ENCODE measurements around the gene MDH2. TPM values are rescaled to one million over a fixed set of nuclear protein-coding genes. Genes with fewer than 3 reads are reported as not detected.

The MDH2 gene
- total and polyA plus RNA-seq, 2 experiments from 2014 or later: 150 to 180 TPM

- Histone ChIP-seq H3K4me3 (no peak overlapping the region), H3K27me3 (ENCODE audit: insufficient read depth) (no peaks in the 10 kb centered on the region), H3K36me3 (ENCODE audit: insufficient read depth) (no peaks in the 10 kb centered on the region; the same call in 1 of the 2 replicates), H3K79me2 (replicated peaks; ENCODE audit: insufficient read depth) (no peaks in the 10 kb centered on the region), H3K4me2 (no peak overlapping the region), H3K4me1 (ENCODE audit: insufficient read depth) (no peaks in the 10 kb centered on the region), H3K27ac (ENCODE audit: low read depth) (no peak overlapping the region), H3F3A (replicated peaks; ENCODE audit: low read depth) (no peaks in the 10 kb centered on the region), H2AFZ (no peak overlapping the region), H4K20me1 (replicated peaks; ENCODE audit: insufficient read depth) (no peaks in the 10 kb centered on the region; the same call in 1 of the 2 replicates), H3K9me2 (ENCODE audit: insufficient read depth) (no peaks in the 10 kb centered on the region)
- DNase-seq (ENCODE audit: low spot score) (no peak), ATAC-seq (no peak)
- TF ChIP-seq STAT1 (IDR thresholded peaks at IDR 0.05; ENCODE audit: unreplicated experiment) (no peak), JUNB (IDR thresholded peaks at IDR 0.05; ENCODE audit: unreplicated experiment) (no peak), CREB1 (CRISPR knock-in tag; IDR thresholded peaks at IDR 0.05; ENCODE audit: low read depth) (no peak), EZH2phosphoT487 (IDR thresholded peaks at IDR 0.05; ENCODE audit: unreplicated experiment) (no peak), EZH2 (IDR thresholded peaks at IDR 0.05; ENCODE audit: low read depth, unreplicated experiment) (no peak), ZNF114 (CRISPR knock-in tag; IDR thresholded peaks at IDR 0.05) (no peak), ZNF331 (CRISPR knock-in tag; IDR thresholded peaks at IDR 0.05; ENCODE audit: low read depth) (no peak), CTCF (conservative IDR thresholded peaks at IDR 0.05; ENCODE audit: low read depth in 2 of 2) (no peak), POLR2AphosphoS5 (IDR thresholded peaks at IDR 0.05; ENCODE audit: low read depth) (no peak), NANOG (IDR thresholded peaks at IDR 0.05; ENCODE audit: borderline replicate concordance) (no peak), ETS1 (IDR thresholded peaks at IDR 0.05) (no peak)
- TF ChIP-seq, protein P1, sequence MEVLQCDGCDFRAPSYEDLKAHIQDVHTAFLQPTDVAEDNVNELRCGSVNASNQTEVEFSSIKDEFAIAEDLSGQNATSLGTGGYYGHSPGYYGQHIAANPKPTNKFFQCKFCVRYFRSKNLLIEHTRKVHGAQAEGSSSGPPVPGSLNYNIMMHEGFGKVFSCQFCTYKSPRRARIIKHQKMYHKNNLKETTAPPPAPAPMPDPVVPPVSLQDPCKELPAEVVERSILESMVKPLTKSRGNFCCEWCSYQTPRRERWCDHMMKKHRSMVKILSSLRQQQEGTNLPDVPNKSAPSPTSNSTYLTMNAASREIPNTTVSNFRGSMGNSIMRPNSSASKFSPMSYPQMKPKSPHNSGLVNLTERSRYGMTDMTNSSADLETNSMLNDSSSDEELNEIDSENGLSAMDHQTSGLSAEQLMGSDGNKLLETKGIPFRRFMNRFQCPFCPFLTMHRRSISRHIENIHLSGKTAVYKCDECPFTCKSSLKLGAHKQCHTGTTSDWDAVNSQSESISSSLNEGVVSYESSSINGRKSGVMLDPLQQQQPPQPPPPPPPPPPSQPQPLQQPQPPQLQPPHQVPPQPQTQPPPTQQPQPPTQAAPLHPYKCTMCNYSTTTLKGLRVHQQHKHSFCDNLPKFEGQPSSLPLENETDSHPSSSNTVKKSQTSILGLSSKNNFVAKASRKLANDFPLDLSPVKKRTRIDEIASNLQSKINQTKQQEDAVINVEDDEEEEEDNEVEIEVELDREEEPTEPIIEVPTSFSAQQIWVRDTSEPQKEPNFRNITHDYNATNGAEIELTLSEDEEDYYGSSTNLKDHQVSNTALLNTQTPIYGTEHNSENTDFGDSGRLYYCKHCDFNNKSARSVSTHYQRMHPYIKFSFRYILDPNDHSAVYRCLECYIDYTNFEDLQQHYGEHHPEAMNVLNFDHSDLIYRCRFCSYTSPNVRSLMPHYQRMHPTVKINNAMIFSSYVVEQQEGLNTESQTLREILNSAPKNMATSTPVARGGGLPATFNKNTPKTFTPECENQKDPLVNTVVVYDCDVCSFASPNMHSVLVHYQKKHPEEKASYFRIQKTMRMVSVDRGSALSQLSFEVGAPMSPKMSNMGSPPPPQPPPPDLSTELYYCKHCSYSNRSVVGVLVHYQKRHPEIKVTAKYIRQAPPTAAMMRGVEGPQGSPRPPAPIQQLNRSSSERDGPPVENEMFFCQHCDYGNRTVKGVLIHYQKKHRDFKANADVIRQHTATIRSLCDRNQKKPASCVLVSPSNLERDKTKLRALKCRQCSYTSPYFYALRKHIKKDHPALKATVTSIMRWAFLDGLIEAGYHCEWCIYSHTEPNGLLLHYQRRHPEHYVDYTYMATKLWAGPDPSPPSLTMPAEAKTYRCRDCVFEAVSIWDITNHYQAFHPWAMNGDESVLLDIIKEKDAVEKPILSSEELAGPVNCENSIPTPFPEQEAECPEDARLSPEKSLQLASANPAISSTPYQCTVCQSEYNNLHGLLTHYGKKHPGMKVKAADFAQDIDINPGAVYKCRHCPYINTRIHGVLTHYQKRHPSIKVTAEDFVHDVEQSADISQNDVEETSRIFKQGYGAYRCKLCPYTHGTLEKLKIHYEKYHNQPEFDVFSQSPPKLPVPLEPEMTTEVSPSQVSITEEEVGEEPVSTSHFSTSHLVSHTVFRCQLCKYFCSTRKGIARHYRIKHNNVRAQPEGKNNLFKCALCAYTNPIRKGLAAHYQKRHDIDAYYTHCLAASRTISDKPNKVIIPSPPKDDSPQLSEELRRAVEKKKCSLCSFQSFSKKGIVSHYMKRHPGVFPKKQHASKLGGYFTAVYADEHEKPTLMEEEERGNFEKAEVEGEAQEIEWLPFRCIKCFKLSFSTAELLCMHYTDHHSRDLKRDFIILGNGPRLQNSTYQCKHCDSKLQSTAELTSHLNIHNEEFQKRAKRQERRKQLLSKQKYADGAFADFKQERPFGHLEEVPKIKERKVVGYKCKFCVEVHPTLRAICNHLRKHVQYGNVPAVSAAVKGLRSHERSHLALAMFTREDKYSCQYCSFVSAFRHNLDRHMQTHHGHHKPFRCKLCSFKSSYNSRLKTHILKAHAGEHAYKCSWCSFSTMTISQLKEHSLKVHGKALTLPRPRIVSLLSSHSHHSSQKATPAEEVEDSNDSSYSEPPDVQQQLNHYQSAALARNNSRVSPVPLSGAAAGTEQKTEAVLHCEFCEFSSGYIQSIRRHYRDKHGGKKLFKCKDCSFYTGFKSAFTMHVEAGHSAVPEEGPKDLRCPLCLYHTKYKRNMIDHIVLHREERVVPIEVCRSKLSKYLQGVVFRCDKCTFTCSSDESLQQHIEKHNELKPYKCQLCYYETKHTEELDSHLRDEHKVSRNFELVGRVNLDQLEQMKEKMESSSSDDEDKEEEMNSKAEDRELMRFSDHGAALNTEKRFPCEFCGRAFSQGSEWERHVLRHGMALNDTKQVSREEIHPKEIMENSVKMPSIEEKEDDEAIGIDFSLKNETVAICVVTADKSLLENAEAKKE (CRISPR knock-in tag; IDR thresholded peaks at IDR 0.05): no peak
- TF ChIP-seq, protein P2, sequence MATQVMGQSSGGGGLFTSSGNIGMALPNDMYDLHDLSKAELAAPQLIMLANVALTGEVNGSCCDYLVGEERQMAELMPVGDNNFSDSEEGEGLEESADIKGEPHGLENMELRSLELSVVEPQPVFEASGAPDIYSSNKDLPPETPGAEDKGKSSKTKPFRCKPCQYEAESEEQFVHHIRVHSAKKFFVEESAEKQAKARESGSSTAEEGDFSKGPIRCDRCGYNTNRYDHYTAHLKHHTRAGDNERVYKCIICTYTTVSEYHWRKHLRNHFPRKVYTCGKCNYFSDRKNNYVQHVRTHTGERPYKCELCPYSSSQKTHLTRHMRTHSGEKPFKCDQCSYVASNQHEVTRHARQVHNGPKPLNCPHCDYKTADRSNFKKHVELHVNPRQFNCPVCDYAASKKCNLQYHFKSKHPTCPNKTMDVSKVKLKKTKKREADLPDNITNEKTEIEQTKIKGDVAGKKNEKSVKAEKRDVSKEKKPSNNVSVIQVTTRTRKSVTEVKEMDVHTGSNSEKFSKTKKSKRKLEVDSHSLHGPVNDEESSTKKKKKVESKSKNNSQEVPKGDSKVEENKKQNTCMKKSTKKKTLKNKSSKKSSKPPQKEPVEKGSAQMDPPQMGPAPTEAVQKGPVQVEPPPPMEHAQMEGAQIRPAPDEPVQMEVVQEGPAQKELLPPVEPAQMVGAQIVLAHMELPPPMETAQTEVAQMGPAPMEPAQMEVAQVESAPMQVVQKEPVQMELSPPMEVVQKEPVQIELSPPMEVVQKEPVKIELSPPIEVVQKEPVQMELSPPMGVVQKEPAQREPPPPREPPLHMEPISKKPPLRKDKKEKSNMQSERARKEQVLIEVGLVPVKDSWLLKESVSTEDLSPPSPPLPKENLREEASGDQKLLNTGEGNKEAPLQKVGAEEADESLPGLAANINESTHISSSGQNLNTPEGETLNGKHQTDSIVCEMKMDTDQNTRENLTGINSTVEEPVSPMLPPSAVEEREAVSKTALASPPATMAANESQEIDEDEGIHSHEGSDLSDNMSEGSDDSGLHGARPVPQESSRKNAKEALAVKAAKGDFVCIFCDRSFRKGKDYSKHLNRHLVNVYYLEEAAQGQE (IDR thresholded peaks at IDR 0.05; ENCODE audit: unreplicated experiment): no peak
- Mint-ChIP-seq H3K36me3 (ENCODE audit: low read depth) (peaks cover 8% of the 10 kb centered on the region), H3K9me3 (no peaks in the 10 kb centered on the region; the same call in 1 of the 3 replicates), H3K27ac (no peak overlapping the region), H3K27me3 (ENCODE audit: insufficient read depth, low read depth, poor library complexity) (no peaks in the 10 kb centered on the region), H3K4me1 (no peaks in the 10 kb centered on the region), H3K4me3 (no peak overlapping the region)
Measured at GRCh38 chr7:76002822-76003221, 45.1 kb upstream of the MDH2 start.
